T1000 (cell line): ENCODE data around the gene TPSD1.
"Not testable (repeated sequence)": the region's sequence is repeated elsewhere in the genome, so short reads cannot be mapped to it uniquely, and the experiment has no call there.

ENCODE experiments used
- DNase-seq: peaks from one replicate; lab custom pipeline; 2025; ENCODE audit warnings: mixed read lengths; lab: John Stamatoyannopoulos, UW

TPSD1 gene

GRCh38 chr16:1255276-1256122 lies at the start of gene TPSD1:
Gene TPSD1, plus strand, starts transcription at chr16:1256069. Its CDS starts 212 bp downstream, at chr16:1256281.
- not testable (repeated sequence) for DNase-seq

DNA sequence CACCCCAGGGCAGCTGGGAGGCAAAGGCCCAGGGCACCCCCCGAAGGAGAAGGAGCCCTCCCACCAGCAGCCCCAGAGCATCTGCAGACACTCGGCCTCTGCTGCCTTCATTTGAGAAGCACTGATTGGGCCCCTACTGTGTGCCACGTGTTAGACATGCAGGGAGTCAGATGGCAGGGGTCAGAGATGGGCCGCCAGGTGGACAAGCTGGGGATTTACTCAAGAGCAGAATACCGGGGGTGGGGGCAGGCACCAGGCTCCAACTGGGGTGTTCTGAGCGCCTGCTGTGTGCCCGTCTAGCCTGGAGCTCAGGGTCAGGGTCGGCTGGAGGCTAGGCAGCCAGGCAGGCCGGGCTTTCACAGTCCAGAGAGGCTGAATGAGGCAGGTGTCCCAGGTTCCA lies 49.5 kb upstream of the TPSD1 start:
- no peak for DNase-seq

- no peak for DNase-seq
Measured at GRCh38 chr16:1206786-1207185, 49.1 kb upstream of the TPSD1 start.

DNA sequence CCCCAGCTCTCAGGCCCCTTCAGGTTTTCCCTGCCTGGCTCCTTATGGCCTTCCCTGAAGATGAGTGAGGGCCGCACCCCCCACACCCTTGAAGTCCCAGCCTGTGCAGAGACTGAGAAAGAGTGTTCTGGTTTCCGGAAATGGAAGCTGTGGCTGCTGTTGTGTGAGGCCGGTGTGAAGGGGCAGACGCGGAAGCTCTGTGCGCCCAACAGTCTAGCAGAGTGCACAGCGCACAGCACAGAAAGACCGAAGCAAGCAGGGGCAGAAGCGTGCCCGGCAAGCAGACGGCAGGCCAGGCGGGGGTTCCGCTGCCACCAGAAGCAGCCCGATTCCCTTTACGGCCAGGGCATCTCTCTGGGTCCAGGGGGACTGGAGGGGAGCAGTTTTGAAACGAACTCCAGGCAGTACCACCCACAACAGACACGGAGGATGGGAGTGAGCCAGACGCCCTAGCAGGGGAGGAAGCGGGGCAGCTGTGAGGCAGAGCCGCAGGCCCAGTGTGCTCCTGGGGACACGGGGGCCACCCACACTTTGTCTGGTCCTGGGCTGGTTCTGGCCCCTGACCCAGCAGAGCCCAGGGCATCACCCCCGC lies 47.5 kb upstream of the TPSD1 start:
- no peak for DNase-seq

- no peak for DNase-seq
Measured at GRCh38 chr16:1209081-1209480, 46.8 kb upstream of the TPSD1 start.

GRCh38 chr16:1210461-1210860 lies 45.4 kb upstream of the TPSD1 start:
- no peak for DNase-seq

DNA sequence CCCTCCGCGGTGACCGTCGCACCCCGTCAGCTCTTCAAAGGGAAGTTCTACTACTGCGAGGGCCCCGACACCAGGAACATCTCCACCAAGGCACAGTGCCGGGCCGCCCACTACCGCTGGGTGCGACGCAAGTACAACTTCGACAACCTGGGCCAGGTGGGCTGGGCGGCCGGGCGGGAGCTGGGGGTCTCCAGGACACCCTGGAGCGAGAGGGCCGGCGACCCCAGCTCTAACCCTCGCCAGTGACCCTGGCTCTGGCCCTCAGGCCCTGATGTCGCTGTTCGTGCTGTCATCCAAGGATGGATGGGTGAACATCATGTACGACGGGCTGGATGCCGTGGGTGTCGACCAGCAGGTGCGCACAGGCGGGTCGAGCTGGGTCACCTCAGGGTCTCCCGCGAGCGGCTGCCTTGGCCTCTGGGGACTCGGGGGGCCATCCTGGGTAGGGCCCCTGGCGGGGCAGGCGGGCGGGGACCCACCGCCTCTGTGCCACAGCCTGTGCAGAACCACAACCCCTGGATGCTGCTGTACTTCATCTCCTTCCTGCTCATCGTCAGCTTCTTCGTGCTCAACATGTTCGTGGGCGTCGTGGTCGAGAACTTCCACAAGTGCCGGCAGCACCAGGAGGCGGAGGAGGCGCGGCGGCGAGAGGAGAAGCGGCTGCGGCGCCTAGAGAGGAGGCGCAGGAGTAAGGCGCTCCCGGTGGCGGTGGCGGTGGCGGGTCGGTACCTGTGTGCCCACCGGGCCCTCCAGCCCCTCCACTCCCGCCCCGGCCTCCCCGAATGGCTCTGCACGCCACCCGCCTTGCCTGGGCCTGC lies 44.2 kb upstream of the TPSD1 start:
- no peak for DNase-seq

DNA sequence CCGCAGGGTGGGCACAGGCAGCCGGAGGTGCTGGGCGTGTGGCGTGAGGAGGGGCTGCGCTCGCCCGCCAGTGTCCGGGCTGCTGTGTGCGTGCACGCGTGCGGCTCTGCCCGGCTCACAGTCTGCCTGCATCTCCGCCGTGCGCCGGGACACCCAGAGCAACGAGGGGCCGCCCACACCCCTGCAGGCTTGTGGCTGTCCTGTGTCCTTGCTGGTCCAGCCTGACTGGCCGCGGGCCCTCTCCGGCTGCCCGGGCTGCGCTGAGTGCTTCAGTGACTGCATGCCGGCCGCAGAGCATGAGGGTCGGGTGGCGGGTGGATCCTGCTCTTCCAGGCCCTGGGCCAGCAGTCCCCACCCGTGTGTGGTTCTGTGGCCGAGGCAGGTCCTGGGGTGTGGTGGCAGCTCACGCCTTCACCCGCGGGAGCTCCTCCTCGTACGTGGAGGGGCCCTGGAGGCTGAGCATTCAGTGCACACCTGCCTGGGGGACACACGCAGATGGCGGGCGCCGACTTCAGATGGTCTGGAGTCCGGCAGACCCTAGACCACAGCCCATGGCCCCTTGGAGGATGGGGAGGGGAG lies 43.2 kb upstream of the TPSD1 start:
- no peak for DNase-seq

GRCh38 chr16:1213231-1213630 lies 42.6 kb upstream of the TPSD1 start:
- no peak for DNase-seq

- DNase-seq: no peak
Measured at GRCh38 chr16:1213796-1214372, 42.0 kb upstream of the TPSD1 start.

- DNase-seq: no peak
Measured at GRCh38 chr16:1214719-1215118, 41.1 kb upstream of the TPSD1 start.

- no peak for DNase-seq
Measured at GRCh38 chr16:1215574-1216295, 40.1 kb upstream of the TPSD1 start.

- no peak for DNase-seq
Measured at GRCh38 chr16:1216296-1216619, 39.6 kb upstream of the TPSD1 start.

GRCh38 chr16:1216681-1217400 lies 39.0 kb upstream of the TPSD1 start:
- no peak for DNase-seq

DNA sequence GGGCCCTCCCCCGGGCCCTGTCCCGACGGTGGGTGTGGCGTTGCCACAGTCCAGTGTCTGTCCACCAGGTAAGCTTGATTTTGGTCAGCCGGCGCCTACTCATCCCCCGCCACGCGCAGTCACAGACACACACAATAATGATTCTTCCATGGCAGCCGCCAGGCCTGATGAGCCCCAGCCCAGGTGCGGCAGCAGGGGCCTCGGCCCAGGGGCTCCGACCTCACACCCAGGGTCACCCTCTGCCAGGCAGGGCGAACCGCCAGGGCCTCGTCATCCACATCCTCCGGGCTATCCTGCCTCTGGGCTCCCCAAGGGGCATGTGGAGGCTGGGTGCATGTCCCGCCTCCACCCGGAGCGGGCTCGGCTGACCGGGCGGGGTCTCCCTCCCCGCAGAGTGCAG lies 38.3 kb upstream of the TPSD1 start:
- DNase-seq: no peak

DNA sequence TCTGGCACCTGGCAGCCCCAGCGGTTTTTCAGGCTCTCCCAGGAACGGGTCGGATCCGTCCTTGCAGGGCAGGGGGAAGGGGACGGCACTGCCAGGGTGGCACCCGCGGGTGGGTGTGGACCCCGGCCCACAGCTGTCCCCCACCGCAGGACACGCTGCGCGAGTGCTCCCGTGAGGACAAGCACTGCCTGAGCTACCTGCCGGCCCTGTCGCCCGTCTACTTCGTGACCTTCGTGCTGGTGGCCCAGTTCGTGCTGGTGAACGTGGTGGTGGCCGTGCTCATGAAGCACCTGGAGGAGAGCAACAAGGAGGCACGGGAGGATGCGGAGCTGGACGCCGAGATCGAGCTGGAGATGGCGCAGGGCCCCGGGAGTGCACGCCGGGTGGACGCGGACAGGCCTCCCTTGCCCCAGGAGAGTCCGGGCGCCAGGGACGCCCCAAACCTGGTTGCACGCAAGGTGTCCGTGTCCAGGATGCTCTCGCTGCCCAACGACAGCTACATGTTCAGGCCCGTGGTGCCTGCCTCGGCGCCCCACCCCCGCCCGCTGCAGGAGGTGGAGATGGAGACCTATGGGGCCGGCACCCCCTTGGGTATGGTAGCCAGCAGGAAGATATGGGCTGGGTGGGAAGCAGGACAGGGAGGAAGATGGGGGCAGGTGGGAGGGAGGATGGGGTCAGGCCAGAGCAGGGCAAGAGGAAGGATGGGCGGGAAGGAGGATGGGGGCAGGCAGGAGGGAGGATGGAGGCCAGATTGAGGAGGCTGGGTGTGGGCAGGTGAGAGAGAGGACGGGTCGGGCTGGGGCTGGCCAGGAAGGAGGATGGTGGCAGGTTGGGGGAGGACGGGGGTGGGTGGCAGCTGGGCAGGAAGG lies 37.6 kb upstream of the TPSD1 start:
- DNase-seq: no peak

GRCh38 chr16:1218930-1219611 lies 36.8 kb upstream of the TPSD1 start:
- DNase-seq: no peak

DNA sequence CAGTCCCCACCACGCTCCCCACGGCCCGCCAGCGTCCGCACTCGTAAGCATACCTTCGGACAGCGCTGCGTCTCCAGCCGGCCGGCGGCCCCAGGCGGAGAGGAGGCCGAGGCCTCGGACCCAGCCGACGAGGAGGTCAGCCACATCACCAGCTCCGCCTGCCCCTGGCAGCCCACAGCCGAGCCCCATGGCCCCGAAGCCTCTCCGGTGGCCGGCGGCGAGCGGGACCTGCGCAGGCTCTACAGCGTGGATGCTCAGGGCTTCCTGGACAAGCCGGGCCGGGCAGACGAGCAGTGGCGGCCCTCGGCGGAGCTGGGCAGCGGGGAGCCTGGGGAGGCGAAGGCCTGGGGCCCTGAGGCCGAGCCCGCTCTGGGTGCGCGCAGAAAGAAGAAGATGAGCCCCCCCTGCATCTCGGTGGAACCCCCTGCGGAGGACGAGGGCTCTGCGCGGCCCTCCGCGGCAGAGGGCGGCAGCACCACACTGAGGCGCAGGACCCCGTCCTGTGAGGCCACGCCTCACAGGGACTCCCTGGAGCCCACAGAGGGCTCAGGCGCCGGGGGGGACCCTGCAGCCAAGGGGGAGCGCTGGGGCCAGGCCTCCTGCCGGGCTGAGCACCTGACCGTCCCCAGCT lies 35.7 kb upstream of the TPSD1 start:
- DNase-seq: no peak
